Muscle layer of duodenum (tissue), 2 donors: ENCODE results near the gene RAP1GAP.

Experiments
- H3K27ac ChIP-seq: one replicate; pipeline ENCODE4 v1.7.0; 2013; ENCODE audit warnings: mild to moderate bottlenecking, low read length
- H3K27me3 ChIP-seq: one replicate; pipeline ENCODE4 v1.7.0; 2013; ENCODE audit warnings: low read depth, mild to moderate bottlenecking, control low read depth, low read length
- H3K36me3 ChIP-seq, 2 donors: one replicate each; pipeline ENCODE4 v1.7.0; 2013; ENCODE audit warnings: low read length in 2 of 2, control low read depth in 1 of 2, mild to moderate bottlenecking in 1 of 2; ENCODE audit not compliant: insufficient read depth in 2 of 2, control insufficient read depth in 1 of 2
- H3K4me1 ChIP-seq, 2 donors: one replicate each; pipeline ENCODE4 v1.7.0; 2013; ENCODE audit warnings: low read length in 2 of 2, mild to moderate bottlenecking in 2 of 2, control low read depth in 1 of 2, moderate library complexity in 1 of 2; ENCODE audit not compliant: insufficient read depth in 2 of 2, control insufficient read depth in 1 of 2
- H3K4me3 ChIP-seq, 2 donors: one replicate each; pipeline ENCODE4 v1.7.0; 2013; ENCODE audit warnings: low read length in 2 of 2, low read depth in 1 of 2, mild to moderate bottlenecking in 1 of 2
- H3K9me3 ChIP-seq, 2 donors: one replicate each; pipeline ENCODE4 v1.7.0; 2013; ENCODE audit warnings: low read length in 2 of 2, control low read depth in 1 of 2, mild to moderate bottlenecking in 1 of 2; ENCODE audit not compliant: control insufficient read depth in 1 of 2
- donor health status: healthy.

Gene RAP1GAP

GRCh38 chr1:21599402-21599801, 69.8 kb downstream of the RAP1GAP start:
- no peaks in the 10 kb centered on the region for H3K4me1 ChIP-seq
- no peak overlapping the region for H3K27ac ChIP-seq
- no peaks in the 10 kb centered on the region for H3K27me3 ChIP-seq
- no peak overlapping the region for H3K4me3 ChIP-seq
- H3K36me3 ChIP-seq: no peaks in the 10 kb centered on the region
- H3K9me3 ChIP-seq: no peaks in the 10 kb centered on the region

- no peaks in the 10 kb centered on the region for H3K4me1 ChIP-seq
- no peaks in the 10 kb centered on the region for H3K9me3 ChIP-seq
- H3K27me3 ChIP-seq: no peaks in the 10 kb centered on the region
- H3K36me3 ChIP-seq: no peaks in the 10 kb centered on the region
- no peak overlapping the region for H3K4me3 ChIP-seq
- H3K27ac ChIP-seq: no peak overlapping the region
These were observed 70.3 kb downstream of the RAP1GAP start for GRCh38 chr1:21598904-21599303.

GRCh38 chr1:21598417-21598816, 70.7 kb downstream of the RAP1GAP start:
- no peaks in the 10 kb centered on the region for H3K9me3 ChIP-seq
- H3K27me3 ChIP-seq: no peaks in the 10 kb centered on the region
- H3K27ac ChIP-seq: no peak overlapping the region
- H3K36me3 ChIP-seq: no peaks in the 10 kb centered on the region
- H3K4me3 ChIP-seq: no peak overlapping the region
- no peaks in the 10 kb centered on the region for H3K4me1 ChIP-seq

GRCh38 chr1:21597753-21598152, 71.4 kb downstream of the RAP1GAP start:
- H3K9me3 ChIP-seq: no peaks in the 10 kb centered on the region
- no peak overlapping the region for H3K4me3 ChIP-seq
- no peaks in the 10 kb centered on the region for H3K4me1 ChIP-seq
- no peaks in the 10 kb centered on the region for H3K36me3 ChIP-seq
- H3K27me3 ChIP-seq: no peaks in the 10 kb centered on the region
- H3K27ac ChIP-seq: no peak overlapping the region

GRCh38 chr1:21596628-21597027, 72.5 kb downstream of the RAP1GAP start:
- Histone ChIP-seq H3K9me3 (no peaks in the 10 kb centered on the region), H3K4me1 (no peaks in the 10 kb centered on the region), H3K27me3 (no peaks in the 10 kb centered on the region), H3K36me3 (no peaks in the 10 kb centered on the region), H3K27ac (no peak overlapping the region), H3K4me3 (no peak overlapping the region)

GRCh38 chr1:21596174-21596573, 73.0 kb downstream of the RAP1GAP start:
- Histone ChIP-seq H3K27me3 (no peaks in the 10 kb centered on the region), H3K9me3 (no peaks in the 10 kb centered on the region), H3K36me3 (no peaks in the 10 kb centered on the region), H3K4me3 (no peak overlapping the region), H3K4me1 (no peaks in the 10 kb centered on the region), H3K27ac (no peak overlapping the region)

- H3K4me1 ChIP-seq: peaks cover 0 to 3% of the 10 kb centered on the region in 2 donors
- H3K27ac ChIP-seq: no peak overlapping the region
- no peaks in the 10 kb centered on the region for H3K27me3 ChIP-seq
- no peaks in the 10 kb centered on the region for H3K9me3 ChIP-seq
- H3K4me3 ChIP-seq: no peak overlapping the region
- H3K36me3 ChIP-seq: no peaks in the 10 kb centered on the region
These were observed 73.9 kb downstream of the RAP1GAP start for GRCh38 chr1:21594935-21595897.

- Histone ChIP-seq H3K27ac (no peak overlapping the region), H3K36me3 (no peaks in the 10 kb centered on the region), H3K27me3 (no peaks in the 10 kb centered on the region), H3K4me1 (peaks cover 0 to 6% of the 10 kb centered on the region in 2 donors), H3K9me3 (no peaks in the 10 kb centered on the region), H3K4me3 (no peak overlapping the region)
These were observed 74.7 kb downstream of the RAP1GAP start for GRCh38 chr1:21594501-21594900.

- H3K36me3 ChIP-seq: no peaks in the 10 kb centered on the region
- no peak overlapping the region for H3K4me3 ChIP-seq
- H3K27me3 ChIP-seq: no peaks in the 10 kb centered on the region
- H3K9me3 ChIP-seq: no peaks in the 10 kb centered on the region
- no peak overlapping the region for H3K27ac ChIP-seq
- H3K4me1 ChIP-seq: peaks cover 0 to 6% of the 10 kb centered on the region in 2 donors
These were observed 75.9 kb downstream of the RAP1GAP start for GRCh38 chr1:21593231-21593630.

GRCh38 chr1:21592086-21592865, 76.9 kb downstream of the RAP1GAP start:
- H3K4me1 ChIP-seq: peaks cover 0 to 6% of the 10 kb centered on the region in 2 donors
- no peaks in the 10 kb centered on the region for H3K27me3 ChIP-seq

GRCh38 chr1:21590934-21591333, 78.2 kb downstream of the RAP1GAP start:
- H3K4me3 ChIP-seq: no peak overlapping the region
- H3K27me3 ChIP-seq: no peaks in the 10 kb centered on the region
- no peaks in the 10 kb centered on the region for H3K9me3 ChIP-seq
- H3K36me3 ChIP-seq: no peaks in the 10 kb centered on the region
- H3K27ac ChIP-seq: no peak overlapping the region
- peaks cover 0 to 16% of the 10 kb centered on the region in 2 donors for H3K4me1 ChIP-seq

More at GRCh38 chr1:21592086-21592865, 76.9 kb downstream of the RAP1GAP start:
- no peaks in the 10 kb centered on the region for H3K36me3 ChIP-seq
- no peak overlapping the region for H3K27ac ChIP-seq
- no peaks in the 10 kb centered on the region for H3K9me3 ChIP-seq
- H3K4me3 ChIP-seq: no peak overlapping the region
